PFSK-1 (cell line): ENCODE measurements around the gene ABTB1.

Source experiments
- POLR2AphosphoS5 ChIP-seq: IDR thresholded peaks from 2 replicates; pipeline ENCODE4 v1.6.1; 2012; ENCODE audit warnings: low read depth, mild to moderate bottlenecking, control low read depth, low read length, moderate library complexity
- TAF1 ChIP-seq: IDR thresholded peaks from 2 replicates; pipeline ENCODE4 v1.6.1; 2012; ENCODE audit warnings: low read length, control low read depth, borderline replicate concordance; ENCODE audit not compliant: insufficient read depth
- TF ChIP-seq, protein P1 (sequence below), 2 experiments: IDR thresholded peaks; 2 replicates each; pipeline versions ENCODE4 v1.6.1 to v1.8.0; 2011 to 2012; ENCODE audit warnings: low read depth in 2 of 2, low read length in 2 of 2, control low read depth in 1 of 2, inconsistent platforms in 1 of 2, mild to moderate bottlenecking in 1 of 2, moderate library complexity in 1 of 2; ENCODE audit not compliant: insufficient read depth in 1 of 2

DNA sequence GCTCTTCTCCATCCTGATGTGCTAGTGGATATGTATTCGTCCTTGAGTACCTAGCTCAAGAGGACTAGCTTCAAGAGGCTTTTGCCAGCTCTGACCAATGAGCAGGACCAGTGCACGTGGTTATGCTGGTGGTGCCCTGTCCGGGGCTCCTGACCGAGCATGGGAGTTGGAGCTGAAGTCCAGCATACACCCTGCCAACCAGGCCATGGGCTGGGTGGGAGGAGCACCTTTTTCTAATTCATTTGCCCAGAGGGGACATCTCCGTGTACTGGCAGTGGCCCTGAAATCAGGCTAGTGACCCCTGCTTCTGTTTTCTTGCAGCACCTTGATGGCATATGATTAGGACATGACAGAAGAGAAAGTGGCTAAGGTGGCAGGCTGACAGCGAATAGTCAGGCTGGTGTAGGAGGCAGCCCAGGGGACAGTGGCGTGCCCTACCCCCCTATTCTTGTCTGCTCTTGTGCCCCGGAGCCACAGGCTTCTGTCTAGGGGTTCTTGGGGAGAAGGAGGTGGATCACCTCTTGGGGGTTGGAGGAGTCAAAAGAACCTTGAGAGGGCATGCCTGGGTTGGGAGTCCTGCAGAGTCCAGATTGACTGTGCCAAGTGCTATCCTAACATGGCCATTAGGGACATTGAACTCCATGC, 27.3 kb upstream of the ABTB1 start:
- TF ChIP-seq POLR2AphosphoS5 (no peak), TAF1 (no peak)
- TF ChIP-seq, protein P1, sequence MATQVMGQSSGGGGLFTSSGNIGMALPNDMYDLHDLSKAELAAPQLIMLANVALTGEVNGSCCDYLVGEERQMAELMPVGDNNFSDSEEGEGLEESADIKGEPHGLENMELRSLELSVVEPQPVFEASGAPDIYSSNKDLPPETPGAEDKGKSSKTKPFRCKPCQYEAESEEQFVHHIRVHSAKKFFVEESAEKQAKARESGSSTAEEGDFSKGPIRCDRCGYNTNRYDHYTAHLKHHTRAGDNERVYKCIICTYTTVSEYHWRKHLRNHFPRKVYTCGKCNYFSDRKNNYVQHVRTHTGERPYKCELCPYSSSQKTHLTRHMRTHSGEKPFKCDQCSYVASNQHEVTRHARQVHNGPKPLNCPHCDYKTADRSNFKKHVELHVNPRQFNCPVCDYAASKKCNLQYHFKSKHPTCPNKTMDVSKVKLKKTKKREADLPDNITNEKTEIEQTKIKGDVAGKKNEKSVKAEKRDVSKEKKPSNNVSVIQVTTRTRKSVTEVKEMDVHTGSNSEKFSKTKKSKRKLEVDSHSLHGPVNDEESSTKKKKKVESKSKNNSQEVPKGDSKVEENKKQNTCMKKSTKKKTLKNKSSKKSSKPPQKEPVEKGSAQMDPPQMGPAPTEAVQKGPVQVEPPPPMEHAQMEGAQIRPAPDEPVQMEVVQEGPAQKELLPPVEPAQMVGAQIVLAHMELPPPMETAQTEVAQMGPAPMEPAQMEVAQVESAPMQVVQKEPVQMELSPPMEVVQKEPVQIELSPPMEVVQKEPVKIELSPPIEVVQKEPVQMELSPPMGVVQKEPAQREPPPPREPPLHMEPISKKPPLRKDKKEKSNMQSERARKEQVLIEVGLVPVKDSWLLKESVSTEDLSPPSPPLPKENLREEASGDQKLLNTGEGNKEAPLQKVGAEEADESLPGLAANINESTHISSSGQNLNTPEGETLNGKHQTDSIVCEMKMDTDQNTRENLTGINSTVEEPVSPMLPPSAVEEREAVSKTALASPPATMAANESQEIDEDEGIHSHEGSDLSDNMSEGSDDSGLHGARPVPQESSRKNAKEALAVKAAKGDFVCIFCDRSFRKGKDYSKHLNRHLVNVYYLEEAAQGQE (IDR thresholded peaks at IDR 0.05; ENCODE audit: insufficient read depth in 1 of 2, low read depth in 2 of 2, low read length in 2 of 2), result no peak
